Central memory CD8-positive, alpha-beta T cell (primary cell): ENCODE results near the gene ADCY5.

Experiments used
- ATAC-seq: fragments of 150-1000 bp; cut with Tn5 transposase; replicated peaks from 2 replicates; pipeline ENCODE4 v1.10.0; 2022; ENCODE audit warnings: mild to moderate bottlenecking, moderate FRiP score, moderate number of reproducible peaks; ENCODE audit not compliant: poor library complexity, severe bottlenecking; ENCODE audit errors: extremely low read depth
- DNase-seq, 2 donors: peaks; one replicate each; pipeline ENCODE4 v3.0.0; 2021; ENCODE audit warnings: low spot score in 2 of 2
- H3K27ac Mint-ChIP-seq: one replicate; pipeline ENCODE4 v1.8.0; 2022; ENCODE audit warnings: low read depth, mild to moderate bottlenecking, moderate library complexity, mixed read lengths
- H3K27me3 Mint-ChIP-seq: one replicate; pipeline ENCODE4 v1.8.0; 2022; ENCODE audit warnings: mixed read lengths
- H3K36me3 Mint-ChIP-seq: one replicate; pipeline ENCODE4 v1.8.0; 2022; ENCODE audit warnings: mild to moderate bottlenecking, moderate library complexity, mixed read lengths; ENCODE audit not compliant: insufficient read depth
- H3K4me1 Mint-ChIP-seq: one replicate; pipeline ENCODE4 v1.8.0; 2022; ENCODE audit warnings: mixed read lengths
- H3K4me3 Mint-ChIP-seq: one replicate; pipeline ENCODE4 v1.8.0; 2022; ENCODE audit warnings: mild to moderate bottlenecking, moderate library complexity, mixed read lengths
- H3K9me3 Mint-ChIP-seq: one replicate; pipeline ENCODE4 v1.8.0; 2022; ENCODE audit warnings: mixed read lengths

ADCY5 gene

GRCh38 chr3:123310186-123310585 lies 138.7 kb downstream of the ADCY5 start:
- Mint-ChIP-seq H3K4me1 (no peaks in the 10 kb centered on the region), H3K4me3 (no peak overlapping the region), H3K27ac (no peak overlapping the region), H3K36me3 (no peaks in the 10 kb centered on the region), H3K27me3 (peaks cover 34% of the 10 kb centered on the region), H3K9me3 (no peaks in the 10 kb centered on the region)
- no peak for DNase-seq
- no peak for ATAC-seq

- no peak for DNase-seq
- Mint-ChIP-seq H3K27me3 (peaks cover 38% of the 10 kb centered on the region), H3K27ac (no peak overlapping the region)
Observed at GRCh38 chr3:123307064-123307463, 141.8 kb downstream of the ADCY5 start.

GRCh38 chr3:123305192-123305591 lies 143.7 kb downstream of the ADCY5 start:
- no peaks in the 10 kb centered on the region for H3K9me3 Mint-ChIP-seq
- no peaks in the 10 kb centered on the region for H3K4me1 Mint-ChIP-seq
- no peak for DNase-seq
- H3K27ac Mint-ChIP-seq: no peak overlapping the region
- H3K36me3 Mint-ChIP-seq: peaks cover 2% of the 10 kb centered on the region
- H3K27me3 Mint-ChIP-seq: peaks cover 38% of the 10 kb centered on the region
- no peak overlapping the region for H3K4me3 Mint-ChIP-seq
- ATAC-seq: no peak

More at GRCh38 chr3:123307064-123307463, 141.8 kb downstream of the ADCY5 start:
- Mint-ChIP-seq H3K4me1 (no peaks in the 10 kb centered on the region), H3K9me3 (no peaks in the 10 kb centered on the region), H3K4me3 (no peak overlapping the region), H3K36me3 (peaks cover 2% of the 10 kb centered on the region)
- ATAC-seq: no peak

GRCh38 chr3:123303976-123304560 lies 144.8 kb downstream of the ADCY5 start:
- H3K4me1 Mint-ChIP-seq: no peaks in the 10 kb centered on the region
- no peaks in the 10 kb centered on the region for H3K9me3 Mint-ChIP-seq
- no peak overlapping the region for H3K4me3 Mint-ChIP-seq
- H3K27me3 Mint-ChIP-seq: peaks cover 46% of the 10 kb centered on the region
- no peak for ATAC-seq
- DNase-seq: no peak
- H3K36me3 Mint-ChIP-seq: peaks cover 2% of the 10 kb centered on the region
- no peak overlapping the region for H3K27ac Mint-ChIP-seq

DNA sequence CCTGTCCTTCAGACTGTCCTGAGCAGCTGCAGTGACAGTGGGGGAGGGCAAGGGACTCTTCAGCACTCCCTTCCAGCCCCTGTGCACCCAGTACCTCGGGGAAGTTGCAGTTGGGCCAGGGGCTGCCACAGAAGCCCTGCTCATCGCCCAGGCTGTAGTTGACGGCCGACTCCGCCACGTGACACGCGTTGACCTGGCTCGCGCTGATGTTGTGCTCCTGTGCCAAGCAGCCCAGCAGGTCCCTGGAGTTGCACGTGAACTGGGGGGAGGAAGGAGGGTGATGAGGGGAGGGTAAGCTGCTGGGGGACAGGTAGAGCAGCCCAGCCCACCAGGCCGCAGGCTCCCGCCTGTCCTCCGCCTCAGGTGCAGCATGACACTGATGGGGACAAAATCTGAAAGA lies 145.9 kb downstream of the ADCY5 start:
- peaks cover 46% of the 10 kb centered on the region for H3K27me3 Mint-ChIP-seq
- no peaks in the 10 kb centered on the region for H3K9me3 Mint-ChIP-seq
- DNase-seq (no peak), ATAC-seq (no peak)
- H3K27ac Mint-ChIP-seq: no peak overlapping the region
- H3K4me3 Mint-ChIP-seq: no peak overlapping the region
- H3K4me1 Mint-ChIP-seq: no peaks in the 10 kb centered on the region
- peaks cover 2% of the 10 kb centered on the region for H3K36me3 Mint-ChIP-seq

GRCh38 chr3:123301331-123302184 lies 147.3 kb downstream of the ADCY5 start:
- no peak overlapping the region for H3K4me3 Mint-ChIP-seq
- peaks cover 49% of the 10 kb centered on the region for H3K27me3 Mint-ChIP-seq
- no peak for ATAC-seq
- DNase-seq: no peak
- H3K27ac Mint-ChIP-seq: no peak overlapping the region
- H3K36me3 Mint-ChIP-seq: peaks cover 2% of the 10 kb centered on the region
- no peaks in the 10 kb centered on the region for H3K4me1 Mint-ChIP-seq
- H3K9me3 Mint-ChIP-seq: no peaks in the 10 kb centered on the region

GRCh38 chr3:123300583-123300982 lies 148.3 kb downstream of the ADCY5 start:
- no peak overlapping the region for H3K4me3 Mint-ChIP-seq
- H3K27ac Mint-ChIP-seq: no peak overlapping the region

DNA sequence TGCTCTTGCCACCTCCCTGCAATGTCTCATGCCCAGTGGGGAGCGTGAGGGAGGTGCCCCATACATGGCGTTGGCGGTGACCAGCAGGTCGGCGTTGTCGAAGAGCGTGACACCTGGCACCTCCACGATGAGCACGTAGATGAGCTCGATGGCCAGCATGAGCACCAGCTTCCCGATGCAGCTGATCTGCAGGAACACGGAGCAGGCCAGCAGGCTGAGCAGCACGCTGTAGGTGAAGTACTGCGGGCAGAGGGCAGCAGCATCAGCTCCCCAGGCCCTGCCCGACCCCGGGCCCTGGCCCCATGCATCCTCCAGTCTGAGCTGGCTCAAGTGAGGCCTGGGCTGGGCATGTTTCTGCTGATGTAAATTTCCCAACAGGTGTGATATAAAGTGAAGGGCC lies 148.8 kb downstream of the ADCY5 start:
- DNase-seq (no peak), ATAC-seq (no peak)
- Mint-ChIP-seq H3K27me3 (peaks cover 54% of the 10 kb centered on the region), H3K27ac (no peak overlapping the region), H3K36me3 (peaks cover 2% of the 10 kb centered on the region), H3K4me3 (no peak overlapping the region), H3K4me1 (no peaks in the 10 kb centered on the region), H3K9me3 (no peaks in the 10 kb centered on the region)

More at GRCh38 chr3:123300583-123300982, 148.3 kb downstream of the ADCY5 start:
- Mint-ChIP-seq H3K27me3 (peaks cover 55% of the 10 kb centered on the region), H3K9me3 (no peaks in the 10 kb centered on the region), H3K36me3 (peaks cover 2% of the 10 kb centered on the region), H3K4me1 (no peaks in the 10 kb centered on the region)
- ATAC-seq (no peak), DNase-seq (no peak)

GRCh38 chr3:123299581-123299980 lies 149.3 kb downstream of the ADCY5 start:
- H3K4me3 Mint-ChIP-seq: no peak overlapping the region

GRCh38 chr3:123298903-123299302 lies 150.0 kb downstream of the ADCY5 start:
- no peak for DNase-seq
- Mint-ChIP-seq H3K4me3 (no peak overlapping the region), H3K27me3 (peaks cover 47% of the 10 kb centered on the region), H3K27ac (no peak overlapping the region), H3K9me3 (no peaks in the 10 kb centered on the region), H3K36me3 (peaks cover 2% of the 10 kb centered on the region), H3K4me1 (no peaks in the 10 kb centered on the region)
- no peak for ATAC-seq

More at GRCh38 chr3:123299581-123299980, 149.3 kb downstream of the ADCY5 start:
- Mint-ChIP-seq H3K27me3 (peaks cover 49% of the 10 kb centered on the region), H3K4me1 (no peaks in the 10 kb centered on the region), H3K27ac (no peak overlapping the region), H3K36me3 (peaks cover 2% of the 10 kb centered on the region), H3K9me3 (no peaks in the 10 kb centered on the region)
- ATAC-seq (no peak), DNase-seq (no peak)

GRCh38 chr3:123297627-123297899 lies 151.3 kb downstream of the ADCY5 start:
- no peaks in the 10 kb centered on the region for H3K9me3 Mint-ChIP-seq
- H3K4me1 Mint-ChIP-seq: no peaks in the 10 kb centered on the region
- ATAC-seq: no peak

DNA sequence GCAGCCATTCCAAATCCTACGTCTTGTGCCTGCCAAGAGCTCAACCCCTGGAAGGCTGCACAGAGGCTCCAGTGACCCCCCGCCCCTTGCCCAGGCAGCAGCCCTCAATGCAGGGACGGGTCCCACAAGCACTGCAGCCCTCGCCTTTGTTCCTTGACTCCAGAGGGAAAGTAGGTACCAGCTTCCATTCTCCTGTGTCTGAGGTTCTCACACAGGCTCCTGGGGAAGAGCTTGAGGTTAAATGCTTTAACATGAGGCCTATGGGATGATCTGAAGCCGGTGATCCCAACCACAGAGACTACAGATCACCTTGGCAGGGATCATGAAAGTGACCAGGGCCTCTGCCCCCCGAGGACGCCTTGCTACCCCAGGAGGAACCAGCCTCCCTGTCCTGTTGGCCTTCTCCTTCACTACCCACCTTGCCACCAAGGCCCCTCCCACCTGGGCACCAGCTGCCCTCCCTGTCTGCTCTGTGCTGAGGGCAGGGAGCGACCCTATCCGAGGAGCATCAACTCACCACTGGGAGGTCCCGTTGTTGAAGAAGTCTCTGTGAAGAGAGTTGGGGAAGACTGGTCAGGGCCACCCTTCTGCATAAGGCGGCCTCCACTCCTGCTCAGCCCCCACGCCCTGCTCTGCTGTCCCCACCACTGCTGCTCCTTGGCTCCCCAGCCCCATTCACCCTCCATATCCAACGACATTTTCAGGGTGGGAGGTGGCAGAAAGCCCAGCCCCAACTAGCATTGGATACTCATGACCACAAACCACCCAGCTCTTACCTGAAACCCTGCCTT lies 151.9 kb downstream of the ADCY5 start:
- Mint-ChIP-seq H3K36me3 (no peaks in the 10 kb centered on the region), H3K4me1 (no peaks in the 10 kb centered on the region), H3K27me3 (peaks cover 44% of the 10 kb centered on the region), H3K27ac (no peak overlapping the region), H3K9me3 (no peaks in the 10 kb centered on the region), H3K4me3 (no peak overlapping the region)
- DNase-seq (no peak), ATAC-seq (no peak)

More at GRCh38 chr3:123297627-123297899, 151.3 kb downstream of the ADCY5 start:
- no peak overlapping the region for H3K27ac Mint-ChIP-seq
- no peak overlapping the region for H3K4me3 Mint-ChIP-seq
- DNase-seq: no peak
- no peaks in the 10 kb centered on the region for H3K36me3 Mint-ChIP-seq
- H3K27me3 Mint-ChIP-seq: peaks cover 46% of the 10 kb centered on the region
